HUES48 (cell line): ENCODE measurements around the gene DENND2C.

Experiments used
- H3K27ac ChIP-seq: one replicate; pipeline ENCODE4 v1.7.0; 2013; ENCODE audit warnings: low read depth, low read length, inconsistent platforms
- H3K27me3 ChIP-seq: 2 replicates; pipeline ENCODE4 v1.6.1; 2013; ENCODE audit warnings: mild to moderate bottlenecking, low read length; ENCODE audit not compliant: control insufficient read depth, insufficient read depth
- H3K36me3 ChIP-seq: 2 replicates; pipeline ENCODE4 v1.6.1; 2013; ENCODE audit warnings: low read length; ENCODE audit not compliant: control insufficient read depth, insufficient read depth
- H3K4me1 ChIP-seq: 2 replicates; pipeline ENCODE4 v1.6.1; 2013; ENCODE audit warnings: mild to moderate bottlenecking, low read length; ENCODE audit not compliant: control insufficient read depth, insufficient read depth
- H3K4me3 ChIP-seq: 2 replicates; pipeline ENCODE4 v1.5.1; 2013; ENCODE audit warnings: mild to moderate bottlenecking, low read depth, low read length
- H3K9ac ChIP-seq: 2 replicates; pipeline ENCODE4 v1.6.1; 2013; ENCODE audit warnings: mild to moderate bottlenecking, low read depth, low read length, moderate library complexity
- H3K9me3 ChIP-seq: 2 replicates; pipeline ENCODE4 v1.6.1; 2013; ENCODE audit warnings: low read length; ENCODE audit not compliant: control insufficient read depth, insufficient read depth

Gene DENND2C

GRCh38 chr1:114607223-114607622 lies 62.6 kb downstream of the DENND2C start:
- Histone ChIP-seq H3K36me3 (no peaks in the 10 kb centered on the region), H3K4me3 (no peak overlapping the region), H3K9me3 (no peaks in the 10 kb centered on the region), H3K4me1 (no peaks in the 10 kb centered on the region), H3K9ac (no peak overlapping the region), H3K27ac (no peak overlapping the region), H3K27me3 (no peaks in the 10 kb centered on the region)

- no peak overlapping the region for H3K4me3 ChIP-seq
- no peaks in the 10 kb centered on the region for H3K9me3 ChIP-seq
- no peak overlapping the region for H3K9ac ChIP-seq
Measured at GRCh38 chr1:114597949-114598348, 71.9 kb downstream of the DENND2C start.

GRCh38 chr1:114595602-114596001 lies 74.2 kb downstream of the DENND2C start:
- no peaks in the 10 kb centered on the region for H3K27me3 ChIP-seq
- H3K4me3 ChIP-seq: no peak overlapping the region
- H3K4me1 ChIP-seq: no peaks in the 10 kb centered on the region
- no peaks in the 10 kb centered on the region for H3K36me3 ChIP-seq
- no peak overlapping the region for H3K27ac ChIP-seq
- H3K9me3 ChIP-seq: no peaks in the 10 kb centered on the region
- no peak overlapping the region for H3K9ac ChIP-seq

More at GRCh38 chr1:114597949-114598348, 71.9 kb downstream of the DENND2C start:
- Histone ChIP-seq H3K27me3 (no peaks in the 10 kb centered on the region), H3K36me3 (no peaks in the 10 kb centered on the region), H3K27ac (no peak overlapping the region), H3K4me1 (no peaks in the 10 kb centered on the region)

- H3K4me1 ChIP-seq: no peaks in the 10 kb centered on the region
Measured at GRCh38 chr1:114594046-114594445, 75.8 kb downstream of the DENND2C start.

GRCh38 chr1:114589122-114589521 lies 80.7 kb downstream of the DENND2C start:
- Histone ChIP-seq H3K4me1 (no peaks in the 10 kb centered on the region), H3K4me3 (no peak overlapping the region), H3K9ac (no peak overlapping the region), H3K27me3 (no peaks in the 10 kb centered on the region), H3K9me3 (no peaks in the 10 kb centered on the region), H3K36me3 (no peaks in the 10 kb centered on the region), H3K27ac (no peak overlapping the region)

More at GRCh38 chr1:114594046-114594445, 75.8 kb downstream of the DENND2C start:
- Histone ChIP-seq H3K27me3 (no peaks in the 10 kb centered on the region), H3K36me3 (no peaks in the 10 kb centered on the region), H3K27ac (no peak overlapping the region), H3K9me3 (no peaks in the 10 kb centered on the region), H3K4me3 (no peak overlapping the region), H3K9ac (no peak overlapping the region)

- H3K27me3 ChIP-seq: no peaks in the 10 kb centered on the region
- H3K9ac ChIP-seq: no peak overlapping the region
- H3K27ac ChIP-seq: no peak overlapping the region
- no peaks in the 10 kb centered on the region for H3K4me1 ChIP-seq
- no peak overlapping the region for H3K4me3 ChIP-seq
- H3K9me3 ChIP-seq: no peaks in the 10 kb centered on the region
- no peaks in the 10 kb centered on the region for H3K36me3 ChIP-seq
Measured at GRCh38 chr1:114588196-114588689, 81.6 kb downstream of the DENND2C start.

GRCh38 chr1:114587203-114587991 lies 82.5 kb downstream of the DENND2C start:
- no peak overlapping the region for H3K4me3 ChIP-seq
- H3K27me3 ChIP-seq: no peaks in the 10 kb centered on the region
- no peaks in the 10 kb centered on the region for H3K4me1 ChIP-seq
- no peak overlapping the region for H3K9ac ChIP-seq
- no peaks in the 10 kb centered on the region for H3K9me3 ChIP-seq
- no peak overlapping the region for H3K27ac ChIP-seq
- H3K36me3 ChIP-seq: no peaks in the 10 kb centered on the region

GRCh38 chr1:114586513-114587047 lies 83.3 kb downstream of the DENND2C start:
- no peaks in the 10 kb centered on the region for H3K36me3 ChIP-seq
- no peak overlapping the region for H3K9ac ChIP-seq
- no peak overlapping the region for H3K4me3 ChIP-seq
- no peaks in the 10 kb centered on the region for H3K9me3 ChIP-seq
- H3K4me1 ChIP-seq: no peaks in the 10 kb centered on the region
- H3K27ac ChIP-seq: no peak overlapping the region
- no peaks in the 10 kb centered on the region for H3K27me3 ChIP-seq

- Histone ChIP-seq H3K9ac (no peak overlapping the region), H3K36me3 (0 out of 2 replicates have a peak, but pooled peaks cover 1% of the 10 kb centered on the region), H3K9me3 (no peaks in the 10 kb centered on the region), H3K27ac (no peak overlapping the region), H3K4me1 (no peaks in the 10 kb centered on the region), H3K27me3 (no peaks in the 10 kb centered on the region), H3K4me3 (no peak overlapping the region)
Measured at GRCh38 chr1:114585231-114585630, 84.6 kb downstream of the DENND2C start.

GRCh38 chr1:114581335-114582287 lies 88.2 kb downstream of the DENND2C start, which contains the start of gene BCAS2:
TSS of gene BCAS2 (minus strand) at chr1:114581615. CDS start at chr1:114581591, 24 bp downstream.
- H3K4me3 ChIP-seq: peak within 1 kb of the TSS; percentile 92
- H3K9me3 ChIP-seq: no peaks in the 10 kb centered on the region
- no peaks in the 10 kb centered on the region for H3K4me1 ChIP-seq
- no peaks in the 10 kb centered on the region for H3K27me3 ChIP-seq
- peak within 1 kb of the TSS; percentile 69 for H3K27ac ChIP-seq
- H3K9ac ChIP-seq: peak within 1 kb of the TSS; percentile 90
- peaks cover 33% of the 10 kb centered on the region for H3K36me3 ChIP-seq
